Urinary bladder (tissue), 4 donors: Measurements from ENCODE around the gene TNNT1. TPM values are rescaled to one million over a fixed set of nuclear protein-coding genes. Genes with fewer than 3 reads are reported as not detected.
A peak's percentile ranks its signal among the peaks of the same experiment; 100 is the strongest.

Experiments
- DNase-seq: peaks from one replicate; pipeline ENCODE4 v3.0.0-alpha.2; 2015; ENCODE audit errors: extremely low spot score
- H3K27ac ChIP-seq: one replicate; pipeline ENCODE4 v1.5.1; 2013; ENCODE audit warnings: low read depth, mild to moderate bottlenecking, moderate library complexity
- H3K36me3 ChIP-seq: one replicate; pipeline ENCODE4 v1.6.1; 2013; ENCODE audit warnings: mild to moderate bottlenecking, moderate library complexity; ENCODE audit not compliant: insufficient read depth
- H3K4me1 ChIP-seq: one replicate; pipeline ENCODE4 v1.6.1; 2013; ENCODE audit warnings: mild to moderate bottlenecking, moderate library complexity; ENCODE audit not compliant: insufficient read depth
- H3K4me3 ChIP-seq: one replicate; pipeline ENCODE4 v1.5.1; 2013; ENCODE audit warnings: low read depth, low read length
- WGBS: extraction: QIAGEN DNeasy Blood & Tissue Kit; methylation state at CpG from one replicate; pipeline ENCODE4 v1.1.7; 2013; 5-methylcytosine and 5-hydroxymethylcytosine counted together
- polyA plus RNA-seq: library from polyadenylated mRNA; stranded (reverse); fragments of 200-250 nt; gene quantifications from one replicate; pipeline ENCODE4 v1.2.3, GENCODE V29; 2013
- total RNA-seq: library from RNA; depleted of rRNA; stranded (reverse); fragments of >200 nt; gene quantifications from one replicate; pipeline ENCODE4 v1.2.3, GENCODE V29; 2014
- donor health status: healthy with polysubstance abuse.
- donor health status: healthy.

The TNNT1 gene, protein sequence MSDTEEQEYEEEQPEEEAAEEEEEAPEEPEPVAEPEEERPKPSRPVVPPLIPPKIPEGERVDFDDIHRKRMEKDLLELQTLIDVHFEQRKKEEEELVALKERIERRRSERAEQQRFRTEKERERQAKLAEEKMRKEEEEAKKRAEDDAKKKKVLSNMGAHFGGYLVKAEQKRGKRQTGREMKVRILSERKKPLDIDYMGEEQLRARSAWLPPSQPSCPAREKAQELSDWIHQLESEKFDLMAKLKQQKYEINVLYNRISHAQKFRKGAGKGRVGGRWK
- total RNA-seq (47.2 TPM), polyA plus RNA-seq (not detected)

DNA sequence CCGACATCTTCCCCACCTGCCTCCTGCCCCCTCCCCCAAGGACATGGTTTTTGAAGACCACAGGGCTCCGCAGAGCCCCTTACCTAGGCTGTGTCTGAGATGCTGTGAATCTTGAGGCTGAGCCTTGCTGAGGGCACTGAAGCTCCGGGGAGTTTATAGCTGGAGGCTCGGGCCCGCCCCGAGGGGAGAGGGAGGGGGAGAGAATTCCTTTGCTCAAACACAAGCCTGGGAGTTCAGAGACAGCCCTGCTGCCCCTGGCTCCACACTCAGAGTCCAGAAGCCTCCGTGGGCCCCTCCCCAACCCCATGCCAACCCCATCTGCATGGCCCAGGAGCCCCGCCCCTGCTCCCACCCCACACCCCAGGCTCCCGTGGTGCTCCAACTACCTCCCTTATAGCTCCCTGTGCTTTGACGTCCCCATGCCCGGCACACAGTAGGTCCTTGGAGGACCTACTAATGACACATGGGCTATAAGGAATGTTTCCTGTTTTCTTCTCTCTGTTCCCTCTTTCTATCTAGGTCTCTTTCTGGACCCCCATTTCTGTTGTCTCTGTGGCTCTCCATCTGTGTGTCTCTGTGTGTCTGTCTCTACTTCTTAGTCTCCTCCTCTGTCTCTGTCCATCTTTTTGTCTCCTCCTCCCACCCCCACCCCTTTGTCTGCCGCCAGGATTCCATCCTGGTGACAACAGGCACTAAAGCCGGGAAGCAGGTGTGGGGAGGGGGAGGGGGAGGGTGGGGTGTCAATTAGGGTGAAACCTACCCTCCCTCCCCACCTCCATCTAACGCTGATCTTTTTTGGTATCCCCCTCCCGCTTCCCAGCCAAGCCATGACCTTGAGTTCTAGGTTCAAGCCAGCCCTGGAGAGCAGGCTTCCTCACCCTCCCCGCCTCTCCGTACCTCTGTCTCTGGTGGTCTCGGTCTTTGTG is at the start of gene TNNT1:
Gene TNNT1 (minus strand): TSS at position 129 of the 926 bp plus-strand sequence. CDS start 2,049 bp downstream, outside the sequence.
- no peak for DNase-seq
- Histone ChIP-seq H3K4me3 (no peak within 1 kb of the TSS), H3K36me3 (no peaks in the 10 kb centered on the region), H3K4me1 (no peaks in the 10 kb centered on the region), H3K27ac (no peak within 1 kb of the TSS)
- WGBS: 9% methylated on average over 18 of the region's 18 CpGs

DNA sequence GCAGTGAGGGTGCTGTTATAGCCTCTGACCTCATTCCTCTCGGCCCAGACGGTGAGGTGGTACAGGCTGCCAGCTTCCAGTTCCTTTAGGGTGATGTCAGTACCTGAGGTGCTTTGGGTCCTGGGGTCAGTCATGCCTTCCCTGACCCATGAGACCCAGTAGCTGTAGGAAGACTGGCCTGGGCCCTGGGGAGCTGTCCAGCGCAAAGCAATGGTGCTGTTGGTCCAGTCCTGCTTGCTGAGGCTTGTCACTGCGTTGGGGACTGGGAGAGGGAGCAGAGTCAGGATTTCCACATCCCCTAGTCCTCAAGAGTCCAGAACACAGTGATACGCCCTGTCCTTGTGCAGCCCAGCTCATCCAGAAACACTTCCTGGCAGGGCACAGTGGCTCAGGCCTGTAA is 49.6 kb upstream of the TNNT1 start:
- no peaks in the 10 kb centered on the region for H3K4me1 ChIP-seq
- WGBS: 53% methylated on average over 5 of the region's 5 CpGs
- no peak for DNase-seq
- H3K4me3 ChIP-seq: no peak overlapping the region
- no peaks in the 10 kb centered on the region for H3K36me3 ChIP-seq
- H3K27ac ChIP-seq: no peak overlapping the region

DNA sequence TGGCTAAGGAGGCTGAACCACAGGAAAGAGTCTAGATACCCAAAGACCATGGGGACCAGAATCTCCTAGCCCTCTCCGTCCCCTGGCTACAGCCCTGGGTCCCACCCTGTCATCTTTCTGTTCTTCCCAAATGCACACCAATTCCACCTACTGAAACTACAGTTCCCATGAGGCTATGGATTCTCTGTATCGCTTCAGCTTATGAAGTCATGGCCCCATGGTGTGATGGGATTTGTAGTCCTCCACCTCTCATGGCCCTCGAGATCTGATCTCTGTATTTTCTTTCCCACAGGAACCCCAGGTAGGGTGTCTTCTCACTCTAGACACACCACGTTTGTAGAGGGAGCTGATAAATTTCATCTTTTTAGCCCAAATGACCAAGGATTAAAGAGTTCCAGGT is 48.5 kb upstream of the TNNT1 start:
- DNase-seq: no peak
- no peaks in the 10 kb centered on the region for H3K4me1 ChIP-seq
- 54% methylated on average over 4 of the region's 4 CpGs for WGBS
- H3K36me3 ChIP-seq: no peaks in the 10 kb centered on the region
- no peak overlapping the region for H3K4me3 ChIP-seq
- H3K27ac ChIP-seq: no peak overlapping the region

DNA sequence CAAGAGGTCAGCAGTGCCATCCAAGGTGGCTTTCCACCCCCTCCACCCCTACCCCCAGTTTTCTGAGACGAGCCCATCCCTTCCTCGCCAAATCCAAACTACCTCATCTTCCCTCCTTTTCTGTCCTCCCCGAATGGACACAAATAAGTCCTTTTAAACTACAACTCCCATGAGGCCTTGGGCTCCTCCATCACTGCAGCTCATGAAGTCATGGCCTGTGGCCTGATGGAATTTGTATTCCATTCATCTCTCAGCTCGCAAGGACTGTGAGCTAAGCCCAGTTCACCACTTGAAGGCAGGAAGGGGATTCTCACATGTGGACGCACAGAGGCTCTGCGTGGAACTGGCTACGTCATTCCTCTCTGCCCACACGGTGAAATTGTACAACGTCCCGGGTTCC is 47.8 kb upstream of the TNNT1 start:
- Histone ChIP-seq H3K36me3 (no peaks in the 10 kb centered on the region), H3K27ac (no peak overlapping the region), H3K4me3 (no peak overlapping the region), H3K4me1 (no peaks in the 10 kb centered on the region)
- DNase-seq: no peak
- WGBS: 84% methylated on average over 10 of the region's 10 CpGs

DNA sequence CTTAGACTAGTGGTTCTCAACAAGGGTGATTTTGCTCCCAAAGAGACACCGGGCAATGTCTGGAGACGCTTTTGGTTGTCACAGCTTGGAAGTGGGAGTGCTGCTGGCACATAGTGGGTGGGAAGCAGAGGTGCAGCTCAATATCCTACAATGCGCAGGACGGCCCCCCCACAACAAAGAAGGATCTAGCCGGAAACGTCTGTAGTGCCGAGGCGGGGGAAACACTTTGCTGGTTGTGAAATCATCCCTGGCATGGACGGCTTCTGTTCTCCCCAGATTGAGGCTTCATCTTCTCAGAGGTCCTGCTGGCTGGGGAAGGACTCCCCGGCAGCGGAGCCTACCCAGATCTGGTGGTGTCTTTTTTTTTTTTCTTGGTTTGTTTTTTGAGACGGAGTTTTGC is 44.5 kb upstream of the TNNT1 start:
- no peaks in the 10 kb centered on the region for H3K4me1 ChIP-seq
- no peak overlapping the region for H3K27ac ChIP-seq
- no peak for DNase-seq
- no peaks in the 10 kb centered on the region for H3K36me3 ChIP-seq
- WGBS: 77% methylated on average over 12 of the region's 12 CpGs
- no peak overlapping the region for H3K4me3 ChIP-seq

DNA sequence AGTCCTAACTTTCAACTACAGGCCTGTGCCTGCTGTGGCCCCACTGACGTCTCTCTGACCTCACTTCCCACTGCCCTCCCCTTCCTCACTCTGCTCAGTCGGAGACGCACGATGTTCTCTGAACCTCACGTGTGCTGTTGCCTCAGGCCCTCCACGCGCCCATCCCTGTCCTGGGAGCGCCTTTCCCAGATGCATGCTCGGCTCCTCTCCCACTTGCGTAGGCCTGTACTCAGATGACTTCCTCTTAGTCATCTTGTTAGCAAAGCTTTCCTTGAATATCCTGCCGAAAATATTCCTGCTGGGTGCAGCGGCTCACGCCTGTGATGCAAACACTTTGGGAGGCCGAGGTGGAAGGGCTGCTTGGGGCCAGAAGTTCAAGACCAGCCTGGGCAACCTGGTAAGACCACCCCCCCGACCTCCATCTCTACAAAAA is 40.4 kb upstream of the TNNT1 start:
- DNase-seq: no peak
- Histone ChIP-seq H3K27ac (no peak overlapping the region), H3K36me3 (no peaks in the 10 kb centered on the region), H3K4me1 (no peaks in the 10 kb centered on the region), H3K4me3 (no peak overlapping the region)
- WGBS: 55% methylated on average over 15 of the region's 15 CpGs

DNA sequence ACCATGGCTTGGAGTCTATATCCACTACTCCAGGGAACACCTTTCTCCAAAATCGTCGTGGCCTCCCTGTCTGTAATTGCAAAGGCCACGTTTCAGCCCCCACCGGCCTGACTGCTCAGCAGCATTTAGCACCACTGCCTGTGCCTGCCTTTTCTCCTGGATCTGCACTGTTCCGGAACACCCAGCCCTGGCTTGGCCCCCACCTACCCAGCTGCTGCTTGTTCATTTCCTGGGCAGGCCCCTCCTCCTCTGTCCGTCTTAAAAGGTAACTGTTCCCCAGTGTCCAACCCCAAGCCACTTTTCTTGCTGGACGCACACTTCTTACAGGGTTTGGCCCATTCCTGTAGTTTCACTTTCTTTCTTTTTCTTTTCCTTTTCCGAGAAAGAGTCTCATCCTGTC is 39.6 kb upstream of the TNNT1 start:
- WGBS: 64% methylated on average over 8 of the region's 8 CpGs
- H3K36me3 ChIP-seq: no peaks in the 10 kb centered on the region
- no peak overlapping the region for H3K27ac ChIP-seq
- H3K4me3 ChIP-seq: no peak overlapping the region
- H3K4me1 ChIP-seq: no peaks in the 10 kb centered on the region
- DNase-seq: no peak

DNA sequence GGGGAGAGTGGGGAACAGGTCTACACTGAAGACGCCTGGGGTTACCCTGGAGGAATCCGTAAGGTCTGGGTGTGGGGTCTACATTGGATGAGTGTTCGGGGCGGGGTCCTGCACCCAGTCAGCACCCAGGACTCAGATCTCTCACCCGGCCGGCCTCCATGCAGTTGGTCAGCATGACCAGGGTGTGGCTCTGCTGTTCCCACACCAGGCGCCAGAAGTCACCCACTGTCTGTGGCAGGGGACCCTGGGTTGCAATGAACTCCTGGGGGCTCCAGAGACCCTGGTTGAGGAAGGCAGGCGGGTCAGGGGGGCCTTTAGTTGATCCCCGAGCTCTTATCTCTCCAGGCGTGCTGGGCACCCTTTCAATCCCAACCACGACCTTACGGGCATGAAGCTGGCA is 37.1 kb upstream of the TNNT1 start:
- 74% methylated on average over 12 of the region's 12 CpGs for WGBS
- Histone ChIP-seq H3K4me1 (no peaks in the 10 kb centered on the region), H3K4me3 (no peak overlapping the region), H3K27ac (no peak overlapping the region), H3K36me3 (no peaks in the 10 kb centered on the region)
- DNase-seq: no peak

DNA sequence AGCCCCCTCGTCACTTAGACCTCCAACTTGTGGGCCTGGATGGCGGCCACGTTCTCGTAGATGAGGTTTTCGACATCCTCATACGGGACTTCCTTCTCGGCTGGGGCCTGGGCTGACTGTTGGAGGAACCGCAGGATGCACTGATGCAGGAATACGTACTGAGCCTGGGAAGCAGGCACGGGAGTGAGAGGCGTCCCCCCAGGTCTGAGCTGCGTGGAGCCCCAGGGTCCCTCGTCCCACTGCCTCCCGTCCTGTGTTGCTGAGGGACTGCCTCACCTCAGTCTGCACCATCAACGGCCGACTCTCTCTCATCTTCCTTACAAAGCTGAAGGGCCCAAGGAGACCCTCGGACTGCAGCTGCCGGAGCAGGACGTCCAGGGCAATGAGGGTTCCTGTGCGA is 32.7 kb upstream of the TNNT1 start:
- WGBS: 68% methylated on average over 20 of the region's 20 CpGs
- no peak overlapping the region for H3K27ac ChIP-seq
- no peak for DNase-seq
- no peaks in the 10 kb centered on the region for H3K4me1 ChIP-seq
- no peaks in the 10 kb centered on the region for H3K36me3 ChIP-seq
- no peak overlapping the region for H3K4me3 ChIP-seq

DNA sequence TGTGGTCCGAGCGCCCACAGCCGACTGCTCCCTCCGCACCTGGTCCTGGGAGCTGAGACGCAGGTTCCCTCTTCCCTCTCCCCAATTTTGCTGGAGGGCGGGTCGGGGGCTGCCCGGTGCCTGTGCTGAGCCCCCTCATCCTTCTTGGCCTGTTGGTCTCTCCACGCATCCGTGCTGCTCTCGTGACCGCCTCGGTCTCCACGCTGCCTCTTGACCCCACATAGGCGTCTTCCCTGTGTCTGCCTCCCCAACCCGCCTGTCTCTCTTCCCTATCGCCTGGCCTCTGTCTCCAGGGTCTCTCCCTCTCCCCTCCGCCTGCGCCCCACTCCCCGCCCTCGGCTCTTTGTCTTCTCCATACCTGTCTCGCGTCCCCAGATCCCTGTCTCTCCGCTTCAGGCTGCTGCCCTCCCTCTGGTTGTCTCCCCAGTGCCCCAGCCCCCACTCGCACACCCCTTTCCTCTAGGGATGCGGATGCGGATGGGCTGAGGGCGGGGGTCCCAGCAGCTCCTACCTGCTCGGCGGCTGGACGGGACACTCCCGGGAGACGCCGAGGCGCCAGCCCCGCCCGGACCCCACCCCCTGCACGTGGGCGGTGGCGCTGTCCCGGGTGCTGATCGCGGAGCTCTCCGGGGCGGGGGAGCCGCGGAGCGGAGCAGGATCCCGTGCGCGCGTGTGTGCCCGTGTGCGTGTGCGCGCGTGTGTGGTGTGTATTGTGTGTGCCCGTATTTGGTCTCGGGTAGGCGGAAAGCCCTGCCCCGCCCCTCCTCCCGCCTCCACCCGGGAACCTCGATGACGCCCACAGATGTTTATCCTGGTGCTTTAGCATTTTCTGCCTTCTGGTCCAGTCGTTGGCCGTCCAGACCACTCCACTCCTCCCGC is 30.8 kb upstream of the TNNT1 start, which contains the start of gene SYT5:
Gene SYT5 (minus strand): TSS at position 684 of the 879 bp plus-strand sequence. CDS start 1,248 bp downstream, outside the sequence.
- Histone ChIP-seq H3K4me1 (no peaks in the 10 kb centered on the region), H3K36me3 (no peaks in the 10 kb centered on the region), H3K4me3 (no peak within 1 kb of the TSS), H3K27ac (no peak within 1 kb of the TSS)
- no peak for DNase-seq
- WGBS: 1% methylated on average over 68 of the region's 68 CpGs

DNA sequence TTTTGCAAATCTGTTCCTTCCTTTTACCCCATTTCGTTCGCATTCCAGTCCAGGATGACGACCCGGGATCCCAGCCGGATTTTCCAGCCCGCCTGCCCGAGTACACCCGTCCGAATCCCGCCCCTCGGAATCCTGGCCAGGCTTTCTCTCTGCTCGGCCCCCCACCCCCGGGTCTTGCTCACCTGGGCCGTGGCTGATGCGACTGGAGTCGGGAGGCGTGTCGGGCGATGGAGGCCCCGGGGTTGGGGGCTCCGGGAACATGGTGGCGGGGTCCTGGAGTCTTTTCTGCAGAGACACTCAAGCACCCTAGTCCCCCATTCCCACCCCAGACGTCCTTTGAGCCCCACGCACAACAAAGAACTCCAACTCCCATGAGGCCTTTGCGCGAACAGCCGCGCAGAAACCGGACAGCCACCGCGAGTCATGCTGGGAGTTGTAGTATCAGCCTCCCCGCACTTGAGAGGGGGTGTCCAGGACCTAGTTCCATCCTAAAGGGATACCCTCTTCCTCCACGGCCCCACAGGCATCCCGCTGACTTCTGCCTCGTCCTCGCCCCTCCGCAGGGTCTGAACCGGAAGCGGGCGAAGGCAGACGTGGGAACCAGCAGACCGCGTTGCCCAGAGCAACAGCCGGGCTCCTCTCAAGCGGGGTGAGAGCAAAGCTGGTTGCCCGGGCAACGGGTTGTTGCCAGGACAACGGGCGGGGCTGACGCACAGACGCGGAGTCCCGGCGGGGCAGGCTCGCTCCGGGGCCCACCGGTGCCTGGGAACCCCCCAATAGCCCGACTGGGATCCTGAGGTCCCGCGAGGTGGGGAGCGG is 30.0 kb upstream of the TNNT1 start:
- peak; percentile 31 for DNase-seq
- Histone ChIP-seq H3K36me3 (no peaks in the 10 kb centered on the region), H3K4me1 (no peaks in the 10 kb centered on the region), H3K27ac (no peak overlapping the region), H3K4me3 (no peak overlapping the region)
- 3% methylated on average over 61 of the region's 61 CpGs for WGBS

DNA sequence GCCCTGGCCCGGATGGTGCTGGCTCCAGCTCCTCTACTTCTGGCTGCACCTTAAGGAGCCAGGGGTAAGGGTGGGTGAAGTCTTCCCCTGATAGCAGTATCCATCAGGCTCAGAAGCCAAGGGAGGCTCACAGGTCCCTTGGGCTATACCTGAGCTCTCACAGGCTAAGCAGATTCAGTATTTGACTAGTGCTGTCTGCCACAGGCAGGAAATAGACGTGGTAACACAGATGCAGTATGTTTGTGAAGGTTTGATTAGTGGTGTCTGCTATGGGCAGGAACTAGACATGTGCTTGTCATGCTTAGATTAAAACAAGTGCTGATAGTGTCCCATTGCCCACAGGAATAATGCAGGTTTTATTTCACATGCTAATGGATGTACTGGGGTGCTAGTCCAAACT is 27.1 kb upstream of the TNNT1 start:
- 41% methylated on average over 2 of the region's 2 CpGs for WGBS
- H3K4me1 ChIP-seq: no peaks in the 10 kb centered on the region
- no peak for DNase-seq
- no peak overlapping the region for H3K4me3 ChIP-seq
- no peak overlapping the region for H3K27ac ChIP-seq
- no peaks in the 10 kb centered on the region for H3K36me3 ChIP-seq
